ENCODE results near the gene XXYLT1. TPM values are rescaled to one million over a fixed set of nuclear protein-coding genes. Genes with fewer than 3 reads are reported as not detected.
A peak's percentile ranks its signal among the peaks of the same experiment; 100 is the strongest.

Gene XXYLT1
- total RNA-seq = 14.5 TPM

- Histone ChIP-seq H3K27ac (peak within 1 kb of the TSS; percentile 85), H3K4me1 (peaks cover 28% of the 10 kb centered on the region), H3K36me3 (no peaks in the 10 kb centered on the region), H3K9me3 (no peaks in the 10 kb centered on the region), H3K27me3 (no peaks in the 10 kb centered on the region), H3K4me3 (peak within 1 kb of the TSS; percentile 71 to 76)
- no peak for DNase-seq (ENCODE audit: extremely low spot score in 2 of 2)
- TF ChIP-seq, protein P1, sequence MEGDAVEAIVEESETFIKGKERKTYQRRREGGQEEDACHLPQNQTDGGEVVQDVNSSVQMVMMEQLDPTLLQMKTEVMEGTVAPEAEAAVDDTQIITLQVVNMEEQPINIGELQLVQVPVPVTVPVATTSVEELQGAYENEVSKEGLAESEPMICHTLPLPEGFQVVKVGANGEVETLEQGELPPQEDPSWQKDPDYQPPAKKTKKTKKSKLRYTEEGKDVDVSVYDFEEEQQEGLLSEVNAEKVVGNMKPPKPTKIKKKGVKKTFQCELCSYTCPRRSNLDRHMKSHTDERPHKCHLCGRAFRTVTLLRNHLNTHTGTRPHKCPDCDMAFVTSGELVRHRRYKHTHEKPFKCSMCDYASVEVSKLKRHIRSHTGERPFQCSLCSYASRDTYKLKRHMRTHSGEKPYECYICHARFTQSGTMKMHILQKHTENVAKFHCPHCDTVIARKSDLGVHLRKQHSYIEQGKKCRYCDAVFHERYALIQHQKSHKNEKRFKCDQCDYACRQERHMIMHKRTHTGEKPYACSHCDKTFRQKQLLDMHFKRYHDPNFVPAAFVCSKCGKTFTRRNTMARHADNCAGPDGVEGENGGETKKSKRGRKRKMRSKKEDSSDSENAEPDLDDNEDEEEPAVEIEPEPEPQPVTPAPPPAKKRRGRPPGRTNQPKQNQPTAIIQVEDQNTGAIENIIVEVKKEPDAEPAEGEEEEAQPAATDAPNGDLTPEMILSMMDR (IDR thresholded peaks at IDR 0.05) = peak in 2 of 3 experiments; percentile 27 to 72
- no peak for TF ChIP-seq POLR2A (IDR thresholded peaks at IDR 0.05)
- TF ChIP-seq POLR2AphosphoS5 (IDR thresholded peaks at IDR 0.05; ENCODE audit: insufficient read depth in 1 of 2, low read depth in 1 of 2) = no peak
- intact Hi-C loops (cut with DNase I) = loop anchor here (2.0 to 10.0 kb wide), 2 partner anchors 174 to 252 kb away; partner anchors contain the start of gene ACAP2
Measured at GRCh38 chr3:195270817-195271409, at the start of gene XXYLT1. Gene XXYLT1, minus strand, starts transcription at chr3:195271159. Its CDS starts 101 bp downstream, at chr3:195271058.

GRCh38 chr3:195319060-195319459, 48.1 kb upstream of the XXYLT1 start:
- H3K4me3 ChIP-seq = no peak overlapping the region
- no peak overlapping the region for H3K27ac ChIP-seq
- no peaks in the 10 kb centered on the region for H3K27me3 ChIP-seq
- H3K36me3 ChIP-seq = peaks cover 0 to 20% of the 10 kb centered on the region in 2 donors
- no peaks in the 10 kb centered on the region for H3K4me1 ChIP-seq
- H3K9me3 ChIP-seq = no peaks in the 10 kb centered on the region
- TF ChIP-seq POLR2A (IDR thresholded peaks at IDR 0.05) = no peak
- TF ChIP-seq, protein P1 (IDR thresholded peaks at IDR 0.05) = no peak
- TF ChIP-seq POLR2AphosphoS5 (IDR thresholded peaks at IDR 0.05; ENCODE audit: insufficient read depth in 1 of 2, low read depth in 1 of 2) = no peak
- no peak for DNase-seq (ENCODE audit: extremely low spot score in 2 of 2)
- intact Hi-C loops (cut with DNase I) = no loop called here

DNA sequence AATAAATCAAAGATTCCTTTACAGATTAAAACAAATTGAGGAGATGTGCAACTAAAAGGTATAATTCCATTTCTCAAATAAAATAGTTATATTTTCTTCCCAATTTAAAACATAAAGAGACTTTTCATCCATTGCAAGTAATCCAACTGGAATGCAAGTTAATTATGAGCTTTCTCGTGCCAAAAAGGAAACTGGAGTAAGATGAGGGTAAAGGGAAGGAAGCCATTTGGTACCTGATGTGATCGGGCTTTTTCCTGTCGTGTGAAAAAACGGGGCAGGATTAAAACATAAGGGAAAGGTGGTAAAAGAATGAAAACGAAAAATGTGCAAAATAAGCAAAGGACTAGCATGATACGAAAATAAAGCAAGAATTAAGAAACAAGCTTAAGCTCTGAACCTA, 41.8 kb upstream of the XXYLT1 start:
- H3K27me3 ChIP-seq = no peaks in the 10 kb centered on the region
- no peaks in the 10 kb centered on the region for H3K9me3 ChIP-seq
- H3K4me1 ChIP-seq = no peaks in the 10 kb centered on the region
- H3K27ac ChIP-seq = no peak overlapping the region
- peaks cover 0 to 3% of the 10 kb centered on the region in 2 donors for H3K36me3 ChIP-seq
- no peak for DNase-seq (ENCODE audit: extremely low spot score in 2 of 2)
- H3K4me3 ChIP-seq = no peak overlapping the region
- no peak for TF ChIP-seq POLR2AphosphoS5 (IDR thresholded peaks at IDR 0.05; ENCODE audit: insufficient read depth in 1 of 2, low read depth in 1 of 2)
- TF ChIP-seq, protein P1 (IDR thresholded peaks at IDR 0.05) = no peak
- TF ChIP-seq POLR2A (IDR thresholded peaks at IDR 0.05) = no peak
- intact Hi-C loops (cut with DNase I) = no loop called here

GRCh38 chr3:195307711-195308110, 36.8 kb upstream of the XXYLT1 start:
- Histone ChIP-seq H3K27ac (no peak overlapping the region), H3K4me1 (no peaks in the 10 kb centered on the region), H3K4me3 (no peak overlapping the region), H3K36me3 (peaks cover 0 to under 1% of the 10 kb centered on the region in 2 donors), H3K9me3 (no peaks in the 10 kb centered on the region), H3K27me3 (no peaks in the 10 kb centered on the region)
- no peak for DNase-seq (ENCODE audit: extremely low spot score in 2 of 2)
- intact Hi-C loops (cut with DNase I) = no loop called here
- no peak for TF ChIP-seq POLR2A (IDR thresholded peaks at IDR 0.05)
- no peak for TF ChIP-seq POLR2AphosphoS5 (IDR thresholded peaks at IDR 0.05; ENCODE audit: insufficient read depth in 1 of 2, low read depth in 1 of 2)

DNA sequence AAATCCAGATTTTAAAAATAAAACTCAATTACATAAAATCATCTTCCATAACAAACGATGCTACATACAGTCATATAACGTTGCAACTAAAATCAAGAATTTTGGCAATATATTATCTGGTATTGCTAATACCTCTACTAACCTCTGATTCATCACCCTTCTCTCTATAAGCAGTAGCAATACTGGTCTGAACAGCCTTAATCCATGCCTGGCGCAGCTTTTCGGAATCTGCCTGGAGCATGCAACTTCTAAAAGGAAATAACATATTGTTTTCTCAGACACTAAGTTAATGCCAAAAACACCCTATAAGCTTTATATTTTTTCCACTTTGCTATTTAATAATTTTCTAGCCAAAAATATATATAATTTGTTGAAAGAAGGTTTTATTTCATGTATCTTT, 35.4 kb upstream of the XXYLT1 start:
- Histone ChIP-seq H3K4me1 (no peaks in the 10 kb centered on the region), H3K36me3 (peaks cover 4 to 14% of the 10 kb centered on the region in 2 donors), H3K27ac (no peak overlapping the region), H3K9me3 (no peaks in the 10 kb centered on the region), H3K27me3 (no peaks in the 10 kb centered on the region), H3K4me3 (no peak overlapping the region)
- DNase-seq (ENCODE audit: extremely low spot score in 2 of 2) = no peak
- intact Hi-C loops (cut with DNase I) = no loop called here
- TF ChIP-seq POLR2AphosphoS5 (IDR thresholded peaks at IDR 0.05; ENCODE audit: insufficient read depth in 1 of 2, low read depth in 1 of 2) = peak in 1 of 2 donors; percentile 13
- TF ChIP-seq, protein P1 (IDR thresholded peaks at IDR 0.05) = no peak

Measured in vagina (tissue), 2 donors.